Measurements from ENCODE around the gene PABPN1. TPM values are rescaled to one million over a fixed set of nuclear protein-coding genes. Genes with fewer than 3 reads are reported as not detected.

Gene PABPN1
- total and polyA plus RNA-seq, 2 of the 13 experiments (the other 11 are each of a cell fraction or from before 2014, with no cell fraction given), result 233 to 524 TPM

DNA sequence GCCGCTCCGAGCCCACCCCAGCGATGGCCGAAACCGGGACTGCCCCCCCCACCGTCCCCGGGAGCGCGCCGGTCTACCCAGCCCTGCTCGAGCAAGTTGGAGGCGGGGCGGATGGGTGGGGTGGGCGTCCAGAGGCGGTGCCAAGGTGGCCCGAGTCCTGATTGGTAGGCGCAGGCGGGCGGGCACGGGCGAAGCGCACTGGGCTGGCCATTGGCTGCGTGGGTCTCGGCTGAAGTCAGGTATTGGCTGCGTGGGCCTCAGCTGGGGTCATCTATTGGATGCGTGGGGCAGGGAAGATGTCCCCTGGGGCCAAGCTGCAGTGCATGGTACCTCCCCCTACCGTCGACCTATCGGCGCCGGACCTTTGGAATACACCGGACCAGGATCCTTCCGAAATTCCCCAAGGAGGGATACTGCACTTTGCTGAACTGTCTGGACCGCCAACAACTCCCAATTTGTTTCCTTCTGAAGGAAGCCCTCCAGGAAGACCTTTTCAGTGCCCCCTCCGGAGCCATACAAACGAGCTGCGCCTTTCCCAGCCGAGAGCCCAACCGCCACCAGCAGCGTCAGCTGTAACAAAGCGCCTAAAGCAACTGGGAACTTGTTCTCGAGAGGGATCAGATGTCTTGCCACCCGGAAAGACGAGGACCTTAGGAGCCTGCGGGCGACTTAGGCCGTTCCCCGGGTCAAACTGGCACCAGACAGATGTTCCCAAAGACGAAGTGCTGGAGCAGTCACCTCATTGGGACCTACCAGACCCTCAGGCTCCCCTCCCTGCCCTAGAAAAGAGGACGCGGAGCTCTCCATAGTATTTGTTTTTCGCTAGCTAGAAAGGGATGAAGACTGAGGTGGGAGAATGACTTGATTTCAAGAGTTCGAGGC, 35.0 kb upstream of the PABPN1 start, which contains the start of gene HOMEZ (continued):
- TF ChIP-seq FOXC1 (CRISPR knock-in tag; IDR thresholded peaks at IDR 0.05; ENCODE audit: borderline replicate concordance), result peak; percentile 91; the same call in 1 of the 2 replicates
- TF ChIP-seq ZSCAN22 (CRISPR knock-in tag; IDR thresholded peaks at IDR 0.05), result 0 out of 2 replicates have a peak, but pooled peaks have one; percentile 52
- no peak for TF ChIP-seq RBM22 (optimal IDR thresholded peaks at IDR 0.05; ENCODE audit: low read length)
- TF ChIP-seq TBL1XR1 (IDR thresholded peaks at IDR 0.05; ENCODE audit: borderline replicate concordance, low read length, partially characterized antibody), result no peak
- TF ChIP-seq, protein P1, sequence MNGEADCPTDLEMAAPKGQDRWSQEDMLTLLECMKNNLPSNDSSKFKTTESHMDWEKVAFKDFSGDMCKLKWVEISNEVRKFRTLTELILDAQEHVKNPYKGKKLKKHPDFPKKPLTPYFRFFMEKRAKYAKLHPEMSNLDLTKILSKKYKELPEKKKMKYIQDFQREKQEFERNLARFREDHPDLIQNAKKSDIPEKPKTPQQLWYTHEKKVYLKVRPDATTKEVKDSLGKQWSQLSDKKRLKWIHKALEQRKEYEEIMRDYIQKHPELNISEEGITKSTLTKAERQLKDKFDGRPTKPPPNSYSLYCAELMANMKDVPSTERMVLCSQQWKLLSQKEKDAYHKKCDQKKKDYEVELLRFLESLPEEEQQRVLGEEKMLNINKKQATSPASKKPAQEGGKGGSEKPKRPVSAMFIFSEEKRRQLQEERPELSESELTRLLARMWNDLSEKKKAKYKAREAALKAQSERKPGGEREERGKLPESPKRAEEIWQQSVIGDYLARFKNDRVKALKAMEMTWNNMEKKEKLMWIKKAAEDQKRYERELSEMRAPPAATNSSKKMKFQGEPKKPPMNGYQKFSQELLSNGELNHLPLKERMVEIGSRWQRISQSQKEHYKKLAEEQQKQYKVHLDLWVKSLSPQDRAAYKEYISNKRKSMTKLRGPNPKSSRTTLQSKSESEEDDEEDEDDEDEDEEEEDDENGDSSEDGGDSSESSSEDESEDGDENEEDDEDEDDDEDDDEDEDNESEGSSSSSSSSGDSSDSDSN (CRISPR knock-in tag; IDR thresholded peaks at IDR 0.05), result peak; percentile 65
- no peak for TF ChIP-seq RORA (CRISPR knock-in tag; IDR thresholded peaks at IDR 0.05)
- TF ChIP-seq, protein P2, sequence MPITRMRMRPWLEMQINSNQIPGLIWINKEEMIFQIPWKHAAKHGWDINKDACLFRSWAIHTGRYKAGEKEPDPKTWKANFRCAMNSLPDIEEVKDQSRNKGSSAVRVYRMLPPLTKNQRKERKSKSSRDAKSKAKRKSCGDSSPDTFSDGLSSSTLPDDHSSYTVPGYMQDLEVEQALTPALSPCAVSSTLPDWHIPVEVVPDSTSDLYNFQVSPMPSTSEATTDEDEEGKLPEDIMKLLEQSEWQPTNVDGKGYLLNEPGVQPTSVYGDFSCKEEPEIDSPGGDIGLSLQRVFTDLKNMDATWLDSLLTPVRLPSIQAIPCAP (CRISPR knock-in tag; IDR thresholded peaks at IDR 0.05; ENCODE audit: low read depth), result no peak; the same call in 1 of the 2 replicates
- no peak; the same call in 1 of the 2 replicates for TF ChIP-seq HMG20A (CRISPR knock-in tag; IDR thresholded peaks at IDR 0.05; ENCODE audit: borderline replicate concordance)
- TF ChIP-seq, protein P3, sequence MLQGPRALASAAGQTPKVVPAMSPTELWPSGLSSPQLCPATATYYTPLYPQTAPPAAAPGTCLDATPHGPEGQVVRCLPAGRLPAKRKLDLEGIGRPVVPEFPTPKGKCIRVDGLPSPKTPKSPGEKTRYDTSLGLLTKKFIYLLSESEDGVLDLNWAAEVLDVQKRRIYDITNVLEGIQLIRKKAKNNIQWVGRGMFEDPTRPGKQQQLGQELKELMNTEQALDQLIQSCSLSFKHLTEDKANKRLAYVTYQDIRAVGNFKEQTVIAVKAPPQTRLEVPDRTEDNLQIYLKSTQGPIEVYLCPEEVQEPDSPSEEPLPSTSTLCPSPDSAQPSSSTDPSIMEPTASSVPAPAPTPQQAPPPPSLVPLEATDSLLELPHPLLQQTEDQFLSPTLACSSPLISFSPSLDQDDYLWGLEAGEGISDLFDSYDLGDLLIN (CRISPR knock-in tag; IDR thresholded peaks at IDR 0.05; ENCODE audit: borderline replicate concordance), result peak; percentile 31; the same call in 1 of the 2 replicates
- no peak for TF ChIP-seq PHB2 (IDR thresholded peaks at IDR 0.05; ENCODE audit: partially characterized antibody)
- TF ChIP-seq ZNF44 (CRISPR knock-in tag; IDR thresholded peaks at IDR 0.05), result peak; percentile 99; the same call in 1 of the 2 replicates
- peak; percentile 81; the same call in 1 of the 2 replicates for TF ChIP-seq DNMT3B (CRISPR knock-in tag; conservative IDR thresholded peaks at IDR 0.05)
- no peak for TF ChIP-seq ZNF850 (CRISPR knock-in tag; conservative IDR thresholded peaks at IDR 0.05)
- TF ChIP-seq ZNF703 (CRISPR knock-in tag; IDR thresholded peaks at IDR 0.05; ENCODE audit: borderline replicate concordance), result peak; percentile 30; the same call in 1 of the 2 replicates
- peak; percentile 64 for TF ChIP-seq KDM4B (CRISPR knock-in tag; IDR thresholded peaks at IDR 0.05)
- TF ChIP-seq SAFB2 (CRISPR knock-in tag; IDR thresholded peaks at IDR 0.05; ENCODE audit: borderline replicate concordance, low read depth), result peak; percentile 88
- no peak for TF ChIP-seq ZNF530 (CRISPR knock-in tag; IDR thresholded peaks at IDR 0.05; ENCODE audit: low read depth)
- peak; percentile 18; the same call in 1 of the 2 replicates for TF ChIP-seq FOXM1 (CRISPR knock-in tag; IDR thresholded peaks at IDR 0.05)
- TF ChIP-seq, protein P4, sequence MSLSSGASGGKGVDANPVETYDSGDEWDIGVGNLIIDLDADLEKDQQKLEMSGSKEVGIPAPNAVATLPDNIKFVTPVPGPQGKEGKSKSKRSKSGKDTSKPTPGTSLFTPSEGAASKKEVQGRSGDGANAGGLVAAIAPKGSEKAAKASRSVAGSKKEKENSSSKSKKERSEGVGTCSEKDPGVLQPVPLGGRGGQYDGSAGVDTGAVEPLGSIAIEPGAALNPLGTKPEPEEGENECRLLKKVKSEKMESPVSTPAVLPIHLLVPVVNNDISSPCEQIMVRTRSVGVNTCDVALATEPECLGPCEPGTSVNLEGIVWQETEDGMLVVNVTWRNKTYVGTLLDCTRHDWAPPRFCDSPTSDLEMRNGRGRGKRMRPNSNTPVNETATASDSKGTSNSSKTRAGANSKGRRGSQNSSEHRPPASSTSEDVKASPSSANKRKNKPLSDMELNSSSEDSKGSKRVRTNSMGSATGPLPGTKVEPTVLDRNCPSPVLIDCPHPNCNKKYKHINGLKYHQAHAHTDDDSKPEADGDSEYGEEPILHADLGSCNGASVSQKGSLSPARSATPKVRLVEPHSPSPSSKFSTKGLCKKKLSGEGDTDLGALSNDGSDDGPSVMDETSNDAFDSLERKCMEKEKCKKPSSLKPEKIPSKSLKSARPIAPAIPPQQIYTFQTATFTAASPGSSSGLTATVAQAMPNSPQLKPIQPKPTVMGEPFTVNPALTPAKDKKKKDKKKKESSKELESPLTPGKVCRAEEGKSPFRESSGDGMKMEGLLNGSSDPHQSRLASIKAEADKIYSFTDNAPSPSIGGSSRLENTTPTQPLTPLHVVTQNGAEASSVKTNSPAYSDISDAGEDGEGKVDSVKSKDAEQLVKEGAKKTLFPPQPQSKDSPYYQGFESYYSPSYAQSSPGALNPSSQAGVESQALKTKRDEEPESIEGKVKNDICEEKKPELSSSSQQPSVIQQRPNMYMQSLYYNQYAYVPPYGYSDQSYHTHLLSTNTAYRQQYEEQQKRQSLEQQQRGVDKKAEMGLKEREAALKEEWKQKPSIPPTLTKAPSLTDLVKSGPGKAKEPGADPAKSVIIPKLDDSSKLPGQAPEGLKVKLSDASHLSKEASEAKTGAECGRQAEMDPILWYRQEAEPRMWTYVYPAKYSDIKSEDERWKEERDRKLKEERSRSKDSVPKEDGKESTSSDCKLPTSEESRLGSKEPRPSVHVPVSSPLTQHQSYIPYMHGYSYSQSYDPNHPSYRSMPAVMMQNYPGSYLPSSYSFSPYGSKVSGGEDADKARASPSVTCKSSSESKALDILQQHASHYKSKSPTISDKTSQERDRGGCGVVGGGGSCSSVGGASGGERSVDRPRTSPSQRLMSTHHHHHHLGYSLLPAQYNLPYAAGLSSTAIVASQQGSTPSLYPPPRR (CRISPR knock-in tag; IDR thresholded peaks at IDR 0.05; ENCODE audit: borderline replicate concordance), result peak; percentile 71; the same call in 1 of the 2 replicates
